IMR-90 (cell line): ENCODE measurements around the gene SOCS2.
"Not testable (repeated sequence)": the region's sequence is repeated elsewhere in the genome, so short reads cannot be mapped to it uniquely, and the experiment has no call there.

Experiments
- CTCF ChIP-seq: conservative IDR thresholded peaks from 2 replicates; pipeline ENCODE4 v1.5.1; 2012; ENCODE audit warnings: mild to moderate bottlenecking, low read depth, low read length, improper control_type of control experiment
- MAZ ChIP-seq: IDR thresholded peaks from 2 replicates; pipeline ENCODE4 v1.6.1; 2012; ENCODE audit warnings: low read depth, mild to moderate bottlenecking, low read length, improper control_type of control experiment, moderate library complexity, borderline replicate concordance
- POLR2A ChIP-seq: IDR thresholded peaks from 2 replicates; pipeline ENCODE4 v1.6.1; 2012; ENCODE audit warnings: mild to moderate bottlenecking, low read depth, low read length
- RFX5 ChIP-seq: IDR thresholded peaks from 2 replicates; pipeline ENCODE4 v1.8.0; 2012; ENCODE audit warnings: low read depth, mild to moderate bottlenecking, low read length, moderate library complexity
- SMC3 ChIP-seq: fragments of 150-350 bp; IDR thresholded peaks from 2 replicates; pipeline ENCODE4 v1.6.1; 2016; ENCODE audit warnings: low read depth, mild to moderate bottlenecking, antibody characterized with exemption, low read length, moderate library complexity

DNA sequence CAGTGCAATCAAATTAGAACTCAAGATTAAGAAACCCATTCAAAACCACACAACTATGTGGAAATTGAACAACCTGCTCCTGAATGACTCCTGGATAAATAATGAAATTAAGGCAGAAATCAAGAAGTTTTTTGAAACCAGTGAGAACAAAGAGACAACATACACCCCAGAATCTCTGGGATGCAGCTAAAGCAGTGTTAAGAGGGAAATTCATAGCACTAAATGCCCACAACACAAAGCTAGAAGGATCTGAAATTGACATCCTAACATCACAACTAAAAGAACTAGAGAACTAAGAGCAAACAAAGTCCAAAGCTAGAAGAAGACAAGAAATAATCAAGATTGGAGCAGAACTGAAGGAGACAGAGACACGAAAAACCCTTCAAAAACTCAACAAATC lies 13.8 kb upstream of the SOCS2 start:
- not testable (repeated sequence) for TF ChIP-seq POLR2A, MAZ, CTCF, RFX5, SMC3
